ENCODE data around the gene SLC6A6. TPM values are rescaled to one million over a fixed set of nuclear protein-coding genes. Genes with fewer than 3 reads are reported as not detected.

The SLC6A6 gene
- polyA plus RNA-seq, 1 of the 3 experiments (the other 2 are of a cell fraction), result 19.1 TPM

DNA sequence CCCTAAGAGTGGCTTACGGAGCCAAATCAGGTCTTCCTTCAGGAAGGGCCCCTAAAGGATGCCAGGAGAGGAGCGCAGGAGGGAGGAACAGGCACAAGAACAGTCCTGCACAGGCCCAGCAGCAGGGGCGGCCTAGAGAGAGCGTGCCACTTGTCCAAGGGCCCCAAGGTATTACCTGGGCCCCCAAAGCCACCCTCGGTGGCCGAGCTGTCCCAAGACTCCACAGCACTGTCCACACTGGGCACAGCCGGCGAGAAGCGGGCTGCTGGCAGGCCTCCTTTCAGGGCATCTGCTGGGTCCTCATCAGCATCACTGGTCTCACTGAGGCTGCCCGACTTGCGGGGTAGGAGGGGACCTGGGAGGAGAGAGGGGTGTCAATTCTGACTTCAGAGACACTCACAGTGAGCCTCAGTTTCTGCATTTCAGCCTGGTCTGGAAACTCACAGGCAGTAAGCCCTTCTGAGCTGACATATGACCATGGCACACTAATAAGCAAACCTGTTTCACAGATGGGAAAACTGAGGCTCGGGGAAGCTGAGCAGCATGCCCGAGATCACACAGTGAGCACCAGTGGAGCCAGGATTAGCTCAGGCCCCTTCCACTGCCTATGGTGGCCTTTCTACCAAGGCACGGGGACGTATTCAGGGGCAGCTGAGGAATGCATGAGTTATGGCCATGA, 104.4 kb downstream of the SLC6A6 start:
- Histone ChIP-seq H3K4me2 (no peak overlapping the region), H2AFZ (ENCODE audit: low read depth) (no peak overlapping the region), H3K9ac (no peak overlapping the region), H3F3A (replicated peaks; ENCODE audit: insufficient read depth) (no peaks in the 10 kb centered on the region), H3K9me3 (peaks cover 8% of the 10 kb centered on the region; the same call in 1 of the 2 replicates), H3K4me1 (ENCODE audit: control insufficient read depth in 1 of 2, insufficient read depth in 2 of 2, low read depth in 1 of 2, low read length in 1 of 2) (peaks cover 0 to 11% of the 10 kb centered on the region in 2 experiments; a peak in 1 of 4 replicates), H3K79me2 (ENCODE audit: insufficient read depth) (no peaks in the 10 kb centered on the region), H3K36me3 (replicated peaks in 1 of 2; ENCODE audit: control insufficient read depth in 1 of 2, insufficient read depth in 2 of 2, low read length in 1 of 2) (no peaks in the 10 kb centered on the region), H3K9me2 (no peaks in the 10 kb centered on the region), H3K4me3 (ENCODE audit: low read depth in 2 of 2, low read length in 1 of 2) (no peak overlapping the region), H4K20me1 (ENCODE audit: insufficient read depth) (no peaks in the 10 kb centered on the region), H3K27ac (ENCODE audit: low read depth in 2 of 2, low read length in 1 of 2) (no peak overlapping the region), H3K27me3 (ENCODE audit: insufficient read depth) (no peaks in the 10 kb centered on the region)
- TF ChIP-seq TEAD4 (IDR thresholded peaks at IDR 0.05; ENCODE audit: borderline replicate concordance, insufficient read depth) (no peak), CHD2 (IDR thresholded peaks at IDR 0.05; ENCODE audit: low read length, partially characterized antibody) (no peak), RXRA (IDR thresholded peaks at IDR 0.05; ENCODE audit: borderline replicate concordance, low read depth) (no peak), USF2 (IDR thresholded peaks at IDR 0.05; ENCODE audit: borderline replicate concordance, low read depth, low read length) (no peak)
- TF ChIP-seq, protein P1, sequence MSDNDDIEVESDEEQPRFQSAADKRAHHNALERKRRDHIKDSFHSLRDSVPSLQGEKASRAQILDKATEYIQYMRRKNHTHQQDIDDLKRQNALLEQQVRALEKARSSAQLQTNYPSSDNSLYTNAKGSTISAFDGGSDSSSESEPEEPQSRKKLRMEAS (IDR thresholded peaks at IDR 0.05; ENCODE audit: low read depth), result no peak
- WGBS (ENCODE audit: low lambda C conversion rate), result 75% methylated on average over 9 of the region's 15 CpGs
- no peak for DNase-seq
- CTCF ChIA-PET, result interaction anchor here (1.1 to 11.4 kb wide), 7 partner anchors 23 to 407 kb away, joined by 3 to 183 read pairs (median 6); partner anchors contain the start of gene GRIP2
- POLR2A ChIA-PET, result no interaction called here

GRCh38 chr3:14507305-14507741, 104.9 kb downstream of the SLC6A6 start:
- Histone ChIP-seq H3K4me2 (no peak overlapping the region), H3K79me2 (ENCODE audit: insufficient read depth) (no peaks in the 10 kb centered on the region), H3K9ac (no peak overlapping the region), H4K20me1 (ENCODE audit: insufficient read depth) (no peaks in the 10 kb centered on the region), H3K9me2 (no peaks in the 10 kb centered on the region), H3K9me3 (peaks cover 4% of the 10 kb centered on the region; the same call in 1 of the 2 replicates), H2AFZ (ENCODE audit: low read depth) (no peak overlapping the region), H3K27ac (ENCODE audit: low read depth in 2 of 2, low read length in 1 of 2) (no peak overlapping the region), H3K4me3 (ENCODE audit: low read depth in 2 of 2, low read length in 1 of 2) (no peak overlapping the region), H3F3A (replicated peaks; ENCODE audit: insufficient read depth) (no peaks in the 10 kb centered on the region), H3K36me3 (replicated peaks in 1 of 2; ENCODE audit: control insufficient read depth in 1 of 2, insufficient read depth in 2 of 2, low read length in 1 of 2) (no peaks in the 10 kb centered on the region), H3K4me1 (ENCODE audit: control insufficient read depth in 1 of 2, insufficient read depth in 2 of 2, low read depth in 1 of 2, low read length in 1 of 2) (peaks cover 0 to 14% of the 10 kb centered on the region in 2 experiments; a peak in 1 of 4 replicates), H3K27me3 (ENCODE audit: insufficient read depth) (no peaks in the 10 kb centered on the region)
- DNase-seq, result no peak
- 61% methylated on average over 11 of the region's 13 CpGs for WGBS (ENCODE audit: low lambda C conversion rate)
- ChIA-PET CTCF (interaction anchor here (1.0 to 11.4 kb wide), 11 partner anchors 8 to 406 kb away, joined by 3 to 183 read pairs (median 15); partner anchors contain the start of gene GRIP2), POLR2A (no interaction called here)
- TF ChIP-seq CHD2 (IDR thresholded peaks at IDR 0.05; ENCODE audit: low read length, partially characterized antibody), result no peak
- TF ChIP-seq, protein P2, sequence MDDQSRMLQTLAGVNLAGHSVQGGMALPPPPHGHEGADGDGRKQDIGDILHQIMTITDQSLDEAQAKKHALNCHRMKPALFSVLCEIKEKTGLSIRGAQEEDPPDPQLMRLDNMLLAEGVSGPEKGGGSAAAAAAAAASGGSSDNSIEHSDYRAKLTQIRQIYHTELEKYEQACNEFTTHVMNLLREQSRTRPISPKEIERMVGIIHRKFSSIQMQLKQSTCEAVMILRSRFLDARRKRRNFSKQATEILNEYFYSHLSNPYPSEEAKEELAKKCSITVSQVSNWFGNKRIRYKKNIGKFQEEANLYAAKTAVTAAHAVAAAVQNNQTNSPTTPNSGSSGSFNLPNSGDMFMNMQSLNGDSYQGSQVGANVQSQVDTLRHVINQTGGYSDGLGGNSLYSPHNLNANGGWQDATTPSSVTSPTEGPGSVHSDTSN (IDR thresholded peaks at IDR 0.05), result no peak
- TF ChIP-seq FOXM1 (IDR thresholded peaks at IDR 0.05; ENCODE audit: low read depth), result no peak
- no peak for TF ChIP-seq MXI1 (IDR thresholded peaks at IDR 0.05; ENCODE audit: low read depth, low read length)
- TF ChIP-seq, protein P3, sequence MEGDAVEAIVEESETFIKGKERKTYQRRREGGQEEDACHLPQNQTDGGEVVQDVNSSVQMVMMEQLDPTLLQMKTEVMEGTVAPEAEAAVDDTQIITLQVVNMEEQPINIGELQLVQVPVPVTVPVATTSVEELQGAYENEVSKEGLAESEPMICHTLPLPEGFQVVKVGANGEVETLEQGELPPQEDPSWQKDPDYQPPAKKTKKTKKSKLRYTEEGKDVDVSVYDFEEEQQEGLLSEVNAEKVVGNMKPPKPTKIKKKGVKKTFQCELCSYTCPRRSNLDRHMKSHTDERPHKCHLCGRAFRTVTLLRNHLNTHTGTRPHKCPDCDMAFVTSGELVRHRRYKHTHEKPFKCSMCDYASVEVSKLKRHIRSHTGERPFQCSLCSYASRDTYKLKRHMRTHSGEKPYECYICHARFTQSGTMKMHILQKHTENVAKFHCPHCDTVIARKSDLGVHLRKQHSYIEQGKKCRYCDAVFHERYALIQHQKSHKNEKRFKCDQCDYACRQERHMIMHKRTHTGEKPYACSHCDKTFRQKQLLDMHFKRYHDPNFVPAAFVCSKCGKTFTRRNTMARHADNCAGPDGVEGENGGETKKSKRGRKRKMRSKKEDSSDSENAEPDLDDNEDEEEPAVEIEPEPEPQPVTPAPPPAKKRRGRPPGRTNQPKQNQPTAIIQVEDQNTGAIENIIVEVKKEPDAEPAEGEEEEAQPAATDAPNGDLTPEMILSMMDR (IDR thresholded peaks at IDR 0.05), result no peak
- TF ChIP-seq JUND (IDR thresholded peaks at IDR 0.05), result no peak

All from SK-N-SH (cell line).